Lower leg skin (tissue), 4 donors: ENCODE measurements around the gene ZYX. TPM values are rescaled to one million over a fixed set of nuclear protein-coding genes. Genes with fewer than 3 reads are reported as not detected.

Experiments
- DNase-seq, 2 donors: peaks; one replicate each; pipeline ENCODE4 v3.0.0-alpha.2; 2019; ENCODE audit warnings: low spot score in 2 of 2
- H3K4me3 ChIP-seq: fragments of 200-600 bp; sonication (generic); 2 replicates; pipeline ENCODE4 v1.5.1; 2017; ENCODE audit warnings: mild to moderate bottlenecking, low read depth; ENCODE audit not compliant: poor library complexity, severe bottlenecking
- CTCF ChIP-seq, 3 donors: fragments of 450-650 bp; IDR thresholded peaks; one replicate each; pipeline ENCODE4 v1.5.1; 2016; ENCODE audit warnings: antibody characterized with exemption in 3 of 3, mild to moderate bottlenecking in 3 of 3, moderate library complexity in 2 of 3
- POLR2A ChIP-seq, 2 donors: fragments of 450-650 bp; IDR thresholded peaks; one replicate each; pipeline ENCODE4 v1.6.1; 2016 to 2017; ENCODE audit warnings: antibody characterized with exemption in 2 of 2, mild to moderate bottlenecking in 1 of 2, moderate library complexity in 1 of 2
- WGBS, 2 donors: methylation state at CpG; one replicate each; pipeline ENCODE4 v1.1.5; 2018; 5-methylcytosine and 5-hydroxymethylcytosine counted together
- intact Hi-C: fragments of 100-400 bp; cut with DNase I; formaldehyde crosslinking; loops from one replicate; pipeline ENCODE4 v1.15.0; 2023; ENCODE audit warnings: low total_unique reads
- total RNA-seq, 4 donors: library from RNA; depleted of rRNA; stranded (reverse); fragments of >200 nt; gene quantifications; one replicate each; pipeline ENCODE4 v1.1.0, GENCODE V29; 2016

The ZYX gene
- total RNA-seq, 4 donors from 2014 or later, result 45.6 to 91.1 (median 60.9) TPM

GRCh38 chr7:143426479-143427142 lies 45.5 kb downstream of the ZYX start:
- WGBS, 2 donors, result 74 to 83% methylated on average over 2 of the region's 2 CpGs
- intact Hi-C loops, result no loop called here
- TF ChIP-seq POLR2A (IDR thresholded peaks at IDR 0.05) (no peak), CTCF (IDR thresholded peaks at IDR 0.05) (no peak)
- DNase-seq, result no peak
- no peak overlapping the region for H3K4me3 ChIP-seq

GRCh38 chr7:143429770-143430698 lies 48.9 kb downstream of the ZYX start:
- 47% methylated on average over 10 of the region's 10 CpGs for WGBS, 2 donors
- no peak for DNase-seq
- no peak overlapping the region for H3K4me3 ChIP-seq
- intact Hi-C loops, result no loop called here
- TF ChIP-seq CTCF (IDR thresholded peaks at IDR 0.05), result no peak
- no peak for TF ChIP-seq POLR2A (IDR thresholded peaks at IDR 0.05)

- TF ChIP-seq POLR2A (IDR thresholded peaks at IDR 0.05) (no peak), CTCF (IDR thresholded peaks at IDR 0.05) (no peak)
- DNase-seq, result no peak
- intact Hi-C loops, result no loop called here
- 65 to 73% methylated on average over 2 of the region's 2 CpGs for WGBS, 2 donors
- H3K4me3 ChIP-seq, result no peak overlapping the region
Observed at GRCh38 chr7:143431109-143431508, 50.0 kb downstream of the ZYX start.

GRCh38 chr7:143433759-143434158 lies 52.6 kb downstream of the ZYX start:
- no peak for DNase-seq
- WGBS, 2 donors, result 89 to 90% methylated on average over 4 of the region's 4 CpGs
- TF ChIP-seq CTCF (IDR thresholded peaks at IDR 0.05), result no peak
- no peak for TF ChIP-seq POLR2A (IDR thresholded peaks at IDR 0.05)
- intact Hi-C loops, result no loop called here
- H3K4me3 ChIP-seq, result no peak overlapping the region

- H3K4me3 ChIP-seq, result no peak overlapping the region
- no peak for TF ChIP-seq CTCF (IDR thresholded peaks at IDR 0.05)
- no peak for TF ChIP-seq POLR2A (IDR thresholded peaks at IDR 0.05)
- intact Hi-C loops, result no loop called here
- peak; percentile 92 to 96 for DNase-seq
- 30 to 40% methylated on average over 9 of the region's 9 CpGs for WGBS, 2 donors
Observed at GRCh38 chr7:143434660-143435059, 53.5 kb downstream of the ZYX start.
